ENCODE data around the gene RBP5.

DNA sequence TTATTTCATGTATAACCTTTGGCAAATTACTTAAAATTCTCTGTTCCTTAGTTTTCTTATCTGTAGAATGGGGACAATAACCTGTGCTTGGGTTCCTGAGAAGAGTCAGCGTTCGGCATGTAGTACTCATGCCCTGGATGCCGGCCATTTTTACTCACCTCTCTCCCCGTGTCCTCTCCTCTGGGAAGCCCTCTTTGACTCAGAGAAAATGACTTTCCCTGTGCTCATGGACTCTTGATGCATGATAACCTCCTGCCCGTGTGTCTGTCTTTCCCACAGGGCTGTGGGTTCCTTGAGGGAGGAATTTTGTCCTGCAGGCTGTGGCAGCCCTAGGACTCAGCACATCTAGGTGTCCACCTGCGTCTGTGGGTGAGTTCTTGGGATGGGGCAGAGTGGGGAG lies 13.8 kb downstream of the RBP5 start:
- TF ChIP-seq POLR2AphosphoS5 (IDR thresholded peaks at IDR 0.05; ENCODE audit: low read depth) (no peak), CTCF (IDR thresholded peaks at IDR 0.05; ENCODE audit: insufficient read depth, low read length) (no peak)

Data from HL-60 (cell line).